Neural cell (in vitro differentiated cells): ENCODE results near the gene LIMS1. TPM values are rescaled to one million over a fixed set of nuclear protein-coding genes. Genes with fewer than 3 reads are reported as not detected.
"Not testable (repeated sequence)": the region's sequence is repeated elsewhere in the genome, so short reads cannot be mapped to it uniquely, and the experiment has no call there.

Experiments
- H2AFZ ChIP-seq: fragments of 200-600, 300-800 bp; sonication (generic), shearing (Covaris generic); 2 replicates; pipeline ENCODE4 v1.6.0; 2014; ENCODE audit warnings: low read depth, mild to moderate bottlenecking, antibody characterized with exemption, low read length, moderate library complexity
- H3F3A ChIP-seq: fragments of 200-600 bp; shearing (Covaris generic); 2 replicates; pipeline ENCODE4 v1.6.1; 2016; ENCODE audit warnings: mild to moderate bottlenecking, moderate library complexity, mixed read lengths, antibody characterized with exemption, low read length; ENCODE audit not compliant: insufficient read depth, poor library complexity, severe bottlenecking
- H3K27ac ChIP-seq: fragments of 200-600, 300-800 bp; sonication (generic), shearing (Covaris generic); 2 replicates; pipeline ENCODE4 v1.5.1; 2014; ENCODE audit warnings: mild to moderate bottlenecking, low read length, moderate library complexity
- H3K27me3 ChIP-seq: fragments of 300-800, 200-600 bp; sonication (generic), shearing (Covaris generic); 2 replicates; pipeline ENCODE4 v1.6.0; 2014; ENCODE audit warnings: mild to moderate bottlenecking, low read depth, low read length, moderate library complexity; ENCODE audit not compliant: insufficient read depth
- H3K36me3 ChIP-seq: fragments of 300-800, 200-600 bp; sonication (generic), shearing (Covaris generic); 2 replicates; pipeline ENCODE4 v1.5.1; 2014; ENCODE audit warnings: mild to moderate bottlenecking, antibody characterized with exemption, low read length, moderate library complexity; ENCODE audit not compliant: insufficient read depth
- H3K4me2 ChIP-seq: fragments of 300-800, 200-600 bp; sonication (generic), shearing (Covaris generic); 2 replicates; pipeline ENCODE4 v1.6.0; 2014; ENCODE audit warnings: mild to moderate bottlenecking, low read length
- H3K4me3 ChIP-seq: fragments of 300-800, 200-600 bp; sonication (generic), shearing (Covaris generic); 2 replicates; pipeline ENCODE4 v1.5.1; 2014; ENCODE audit warnings: mild to moderate bottlenecking, low read length, moderate library complexity
- H3K79me2 ChIP-seq: fragments of 200-600 bp; shearing (Covaris generic); replicated peaks from 2 replicates; pipeline ENCODE4 v1.6.0; 2014; ENCODE audit warnings: mild to moderate bottlenecking, low read length, moderate library complexity; ENCODE audit not compliant: insufficient read depth
- H3K9ac ChIP-seq: fragments of 300-800, 200-600 bp; sonication (generic), shearing (Covaris generic); 2 replicates; pipeline ENCODE4 v1.6.1; 2016; ENCODE audit warnings: mild to moderate bottlenecking, low read length, mixed read lengths
- H3K9me2 ChIP-seq: fragments of 200-600 bp; shearing (Covaris generic); 2 replicates; pipeline ENCODE4 v1.6.1; 2016; ENCODE audit warnings: mild to moderate bottlenecking, low read length, mixed read lengths; ENCODE audit not compliant: insufficient read depth
- H3K9me3 ChIP-seq: fragments of 200-600, 300-800 bp; sonication (generic), shearing (Covaris generic); 2 replicates; pipeline ENCODE4 v1.6.1; 2016; ENCODE audit warnings: mild to moderate bottlenecking, mixed run types, low read length, moderate library complexity, mixed read lengths
- H4K20me1 ChIP-seq: fragments of 200-600 bp; shearing (Covaris generic); 2 replicates; pipeline ENCODE4 v1.6.1; 2016; ENCODE audit warnings: mild to moderate bottlenecking, mixed run types; ENCODE audit not compliant: insufficient read depth
- EP300 ChIP-seq: fragments of 450-650 bp; conservative IDR thresholded peaks from 2 replicates; pipeline ENCODE4 v1.6.1; 2014; ENCODE audit warnings: antibody characterized with exemption, mild to moderate bottlenecking, moderate library complexity; ENCODE audit not compliant: poor library complexity, severe bottlenecking
- EZH2 ChIP-seq: fragments of 200-600, 300-800 bp; shearing (Covaris generic), sonication (generic); IDR thresholded peaks from 2 replicates; pipeline ENCODE4 v1.6.1; 2014; ENCODE audit warnings: antibody characterized with exemption, low read length, borderline replicate concordance, mild to moderate bottlenecking; ENCODE audit not compliant: insufficient read depth, poor library complexity, severe bottlenecking
- MXI1 ChIP-seq: fragments of 450-650 bp; conservative IDR thresholded peaks from 2 replicates; pipeline ENCODE4 v1.6.1; 2014; ENCODE audit warnings: antibody characterized with exemption, mild to moderate bottlenecking; ENCODE audit not compliant: poor library complexity, severe bottlenecking
- POLR2AphosphoS5 ChIP-seq: IDR thresholded peaks from 2 replicates; pipeline ENCODE4 v1.6.1; 2012
- RAD21 ChIP-seq: fragments of 450-650 bp; conservative IDR thresholded peaks from 2 replicates; pipeline ENCODE4 v1.6.1; 2014; ENCODE audit warnings: antibody characterized with exemption, mild to moderate bottlenecking, moderate library complexity
- SMC3 ChIP-seq: fragments of 450-650 bp; conservative IDR thresholded peaks from 2 replicates; pipeline ENCODE4 v1.6.1; 2014; ENCODE audit warnings: antibody characterized with exemption, mild to moderate bottlenecking, moderate library complexity; ENCODE audit not compliant: poor library complexity
- TAF1 ChIP-seq: IDR thresholded peaks from 2 replicates; pipeline ENCODE4 v1.6.1; 2012; ENCODE audit warnings: low read depth
- polyA plus RNA-seq: library from polyadenylated mRNA; depleted of rRNA; stranded (reverse); fragments of >200 nt; gene quantifications from 2 replicates; pipeline ENCODE4 v1.2.3, GENCODE V29; 2014
- TF ChIP-seq, protein P1 (sequence below): IDR thresholded peaks from 2 replicates; pipeline ENCODE4 v1.6.1; 2012; ENCODE audit warnings: borderline replicate concordance
- TF ChIP-seq, protein P2 (sequence below): fragments of 450-650 bp; IDR thresholded peaks from 2 replicates; pipeline ENCODE4 v1.5.1; 2014; ENCODE audit warnings: antibody characterized with exemption, mild to moderate bottlenecking, moderate library complexity; ENCODE audit not compliant: poor library complexity, severe bottlenecking

The LIMS1 gene
- polyA plus RNA-seq, 1 donor from 2014 or later: 12.3 TPM

DNA sequence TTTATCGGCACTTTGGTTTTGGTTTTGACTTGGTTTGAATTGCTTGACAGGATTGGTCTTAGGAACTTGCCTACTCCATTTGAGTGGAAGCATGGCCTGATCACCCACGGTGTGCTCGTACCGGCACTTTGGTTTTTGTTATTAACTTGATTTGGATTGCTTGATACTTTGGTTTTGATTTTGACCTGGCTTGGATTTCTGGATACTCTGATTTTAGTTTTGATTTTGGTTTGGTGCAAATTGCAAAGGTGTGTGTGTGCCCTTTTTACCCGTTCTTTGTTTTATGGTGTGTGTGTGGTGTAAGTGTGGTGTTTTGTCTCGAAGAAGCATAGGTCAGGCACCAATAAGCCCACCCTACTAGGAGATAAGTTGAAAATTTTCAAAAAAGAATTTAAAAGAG is 9.6 kb upstream of the LIMS1 start:
- H3F3A ChIP-seq, H3K4me2 ChIP-seq, H3K9me3 ChIP-seq, H3K27ac ChIP-seq, H3K4me3 ChIP-seq, H3K79me2 ChIP-seq, H2AFZ ChIP-seq, H4K20me1 ChIP-seq, H3K9me2 ChIP-seq, H3K36me3 ChIP-seq, H3K9ac ChIP-seq, H3K27me3 ChIP-seq: not testable (repeated sequence)

- not testable (repeated sequence) for H3K27me3 ChIP-seq, H2AFZ ChIP-seq, H3K4me2 ChIP-seq, H3K4me3 ChIP-seq, H3K36me3 ChIP-seq, H3K9ac ChIP-seq, H3K9me2 ChIP-seq, H4K20me1 ChIP-seq, H3F3A ChIP-seq, H3K27ac ChIP-seq, H3K79me2 ChIP-seq, H3K9me3 ChIP-seq
Measured at GRCh38 chr2:108525258-108525657, 9.0 kb upstream of the LIMS1 start.

DNA sequence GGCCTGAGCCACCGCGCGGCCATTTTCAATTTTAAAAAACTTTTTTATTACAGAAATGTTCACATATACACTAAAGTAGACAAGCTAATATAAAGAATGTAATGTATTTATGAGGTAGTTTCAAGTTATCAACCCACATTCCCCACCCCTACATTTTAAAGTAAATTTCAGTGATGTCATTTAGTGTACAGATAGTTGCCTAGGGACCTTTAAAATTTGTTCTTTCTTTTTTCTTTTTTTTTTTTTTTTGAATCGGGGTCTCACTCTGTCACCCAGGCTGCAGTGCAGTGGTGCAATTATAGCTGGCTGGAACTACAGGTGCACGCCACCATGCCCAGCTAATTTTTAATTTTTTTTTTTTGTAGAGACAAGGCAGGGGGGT is 2.6 kb upstream of the LIMS1 start:
- Histone ChIP-seq H3K4me3 (no peak overlapping the region), H3F3A (no peaks in the 10 kb centered on the region), H3K27me3 (no peaks in the 10 kb centered on the region), H3K27ac (no peak overlapping the region), H3K79me2 (peaks cover 11% of the 10 kb centered on the region), H3K36me3 (no peaks in the 10 kb centered on the region), H3K4me2 (no peak overlapping the region), H2AFZ (no peak overlapping the region), H4K20me1 (no peaks in the 10 kb centered on the region), H3K9me3 (no peaks in the 10 kb centered on the region), H3K9me2 (no peaks in the 10 kb centered on the region), H3K9ac (no peak overlapping the region)
- no peak for TF ChIP-seq TAF1
- TF ChIP-seq, protein P1, sequence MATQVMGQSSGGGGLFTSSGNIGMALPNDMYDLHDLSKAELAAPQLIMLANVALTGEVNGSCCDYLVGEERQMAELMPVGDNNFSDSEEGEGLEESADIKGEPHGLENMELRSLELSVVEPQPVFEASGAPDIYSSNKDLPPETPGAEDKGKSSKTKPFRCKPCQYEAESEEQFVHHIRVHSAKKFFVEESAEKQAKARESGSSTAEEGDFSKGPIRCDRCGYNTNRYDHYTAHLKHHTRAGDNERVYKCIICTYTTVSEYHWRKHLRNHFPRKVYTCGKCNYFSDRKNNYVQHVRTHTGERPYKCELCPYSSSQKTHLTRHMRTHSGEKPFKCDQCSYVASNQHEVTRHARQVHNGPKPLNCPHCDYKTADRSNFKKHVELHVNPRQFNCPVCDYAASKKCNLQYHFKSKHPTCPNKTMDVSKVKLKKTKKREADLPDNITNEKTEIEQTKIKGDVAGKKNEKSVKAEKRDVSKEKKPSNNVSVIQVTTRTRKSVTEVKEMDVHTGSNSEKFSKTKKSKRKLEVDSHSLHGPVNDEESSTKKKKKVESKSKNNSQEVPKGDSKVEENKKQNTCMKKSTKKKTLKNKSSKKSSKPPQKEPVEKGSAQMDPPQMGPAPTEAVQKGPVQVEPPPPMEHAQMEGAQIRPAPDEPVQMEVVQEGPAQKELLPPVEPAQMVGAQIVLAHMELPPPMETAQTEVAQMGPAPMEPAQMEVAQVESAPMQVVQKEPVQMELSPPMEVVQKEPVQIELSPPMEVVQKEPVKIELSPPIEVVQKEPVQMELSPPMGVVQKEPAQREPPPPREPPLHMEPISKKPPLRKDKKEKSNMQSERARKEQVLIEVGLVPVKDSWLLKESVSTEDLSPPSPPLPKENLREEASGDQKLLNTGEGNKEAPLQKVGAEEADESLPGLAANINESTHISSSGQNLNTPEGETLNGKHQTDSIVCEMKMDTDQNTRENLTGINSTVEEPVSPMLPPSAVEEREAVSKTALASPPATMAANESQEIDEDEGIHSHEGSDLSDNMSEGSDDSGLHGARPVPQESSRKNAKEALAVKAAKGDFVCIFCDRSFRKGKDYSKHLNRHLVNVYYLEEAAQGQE: no peak
- TF ChIP-seq EP300: no peak
- TF ChIP-seq MXI1: no peak
- TF ChIP-seq SMC3: no peak
- TF ChIP-seq POLR2AphosphoS5: no peak
- no peak for TF ChIP-seq RAD21
- TF ChIP-seq EZH2: no peak
- TF ChIP-seq, protein P2, sequence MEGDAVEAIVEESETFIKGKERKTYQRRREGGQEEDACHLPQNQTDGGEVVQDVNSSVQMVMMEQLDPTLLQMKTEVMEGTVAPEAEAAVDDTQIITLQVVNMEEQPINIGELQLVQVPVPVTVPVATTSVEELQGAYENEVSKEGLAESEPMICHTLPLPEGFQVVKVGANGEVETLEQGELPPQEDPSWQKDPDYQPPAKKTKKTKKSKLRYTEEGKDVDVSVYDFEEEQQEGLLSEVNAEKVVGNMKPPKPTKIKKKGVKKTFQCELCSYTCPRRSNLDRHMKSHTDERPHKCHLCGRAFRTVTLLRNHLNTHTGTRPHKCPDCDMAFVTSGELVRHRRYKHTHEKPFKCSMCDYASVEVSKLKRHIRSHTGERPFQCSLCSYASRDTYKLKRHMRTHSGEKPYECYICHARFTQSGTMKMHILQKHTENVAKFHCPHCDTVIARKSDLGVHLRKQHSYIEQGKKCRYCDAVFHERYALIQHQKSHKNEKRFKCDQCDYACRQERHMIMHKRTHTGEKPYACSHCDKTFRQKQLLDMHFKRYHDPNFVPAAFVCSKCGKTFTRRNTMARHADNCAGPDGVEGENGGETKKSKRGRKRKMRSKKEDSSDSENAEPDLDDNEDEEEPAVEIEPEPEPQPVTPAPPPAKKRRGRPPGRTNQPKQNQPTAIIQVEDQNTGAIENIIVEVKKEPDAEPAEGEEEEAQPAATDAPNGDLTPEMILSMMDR: no peak
